Epithelial cell of proximal tubule (primary cell): ENCODE data around the gene CUL2. TPM values are rescaled to one million over a fixed set of nuclear protein-coding genes. Genes with fewer than 3 reads are reported as not detected.
A peak's percentile ranks its signal among the peaks of the same experiment; 100 is the strongest.
"Not testable (repeated sequence)": the region's sequence is repeated elsewhere in the genome, so short reads cannot be mapped to it uniquely, and the experiment has no call there.

Experiments
- DNase-seq: peaks from one replicate; pipeline ENCODE4 v3.0.0-alpha.2; 2011; ENCODE audit warnings: low read depth
- H3K4me3 ChIP-seq: 2 replicates; pipeline ENCODE4 v1.5.1; 2011; ENCODE audit warnings: low read depth, mild to moderate bottlenecking, low read length
- CTCF ChIP-seq: conservative IDR thresholded peaks from 2 replicates; pipeline ENCODE4 v1.5.1; 2012; ENCODE audit warnings: low read depth, mild to moderate bottlenecking, low read length
- total RNA-seq: library from RNA; depleted of rRNA; stranded (reverse); fragments of >200 nt; gene quantifications from 2 replicates; pipeline ENCODE4 v1.2.3, GENCODE V29; 2015

Gene CUL2
- total RNA-seq, 1 donor from 2014 or later, result 24.8 TPM

- no peak for DNase-seq
- no peak overlapping the region for H3K4me3 ChIP-seq
- TF ChIP-seq CTCF, result no peak
Measured at GRCh38 chr10:35083242-35083641, 6.9 kb downstream of the CUL2 start.

GRCh38 chr10:35080261-35080660, 9.9 kb downstream of the CUL2 start:
- not testable (repeated sequence) for DNase-seq

GRCh38 chr10:35079763-35080162, 10.4 kb downstream of the CUL2 start:
- TF ChIP-seq CTCF, result no peak
- no peak overlapping the region for H3K4me3 ChIP-seq
- peak; percentile 49 for DNase-seq

More at GRCh38 chr10:35080261-35080660, 9.9 kb downstream of the CUL2 start:
- H3K4me3 ChIP-seq, result not testable (repeated sequence)

GRCh38 chr10:35079265-35079664, 10.9 kb downstream of the CUL2 start:
- TF ChIP-seq CTCF, result no peak
- no peak for DNase-seq
- H3K4me3 ChIP-seq, result no peak overlapping the region

GRCh38 chr10:35075228-35075627, 14.9 kb downstream of the CUL2 start:
- no peak for TF ChIP-seq CTCF
- no peak overlapping the region for H3K4me3 ChIP-seq
- DNase-seq, result no peak

GRCh38 chr10:35074266-35074665, 15.9 kb downstream of the CUL2 start:
- no peak for TF ChIP-seq CTCF
- DNase-seq, result no peak
- no peak overlapping the region for H3K4me3 ChIP-seq

GRCh38 chr10:35070521-35070920, 19.6 kb downstream of the CUL2 start:
- no peak for TF ChIP-seq CTCF
- no peak overlapping the region for H3K4me3 ChIP-seq
- no peak for DNase-seq

GRCh38 chr10:35063837-35064454, 26.2 kb downstream of the CUL2 start:
- DNase-seq, result no peak
- no peak overlapping the region for H3K4me3 ChIP-seq
- no peak for TF ChIP-seq CTCF
